Activated CD8-positive, alpha-beta memory T cell treated with anti-CD3 and anti-CD28 coated beads, Interleukin-2, amount 10 ng/mL, durations not matched to agents 7 days and 5 days (primary cell): ENCODE data around the gene NSFL1C. TPM values are rescaled to one million over a fixed set of nuclear protein-coding genes. Genes with fewer than 3 reads are reported as not detected.
A peak's percentile ranks its signal among the peaks of the same experiment; 100 is the strongest.

Experiments
- ATAC-seq: fragments of 150-1000 bp; cut with Tn5 transposase; one replicate; pipeline ENCODE4 v1.10.0; 2021; ENCODE audit warnings: moderate library complexity
- CTCF ChIA-PET: fragments of 350-600 bp; sonication (Branson Sonifier 250); formaldehyde crosslinking; loops from one replicate; lab custom pipeline; 2021; ENCODE audit warnings: antibody characterized with exemption; lab: Charles Lee
- DNase-seq: peaks from one replicate; pipeline ENCODE4 v3.0.0-alpha.2; 2020
- H3K27ac Mint-ChIP-seq: one replicate; pipeline ENCODE4 v1.8.0; 2021; ENCODE audit warnings: mild to moderate bottlenecking, mixed read lengths
- H3K27me3 Mint-ChIP-seq: one replicate; pipeline ENCODE4 v1.8.0; 2021; ENCODE audit warnings: mixed read lengths
- H3K36me3 Mint-ChIP-seq: one replicate; pipeline ENCODE4 v1.8.0; 2021; ENCODE audit warnings: mild to moderate bottlenecking, mixed read lengths
- H3K4me1 Mint-ChIP-seq: one replicate; pipeline ENCODE4 v1.8.0; 2021; ENCODE audit warnings: mixed read lengths
- H3K4me3 Mint-ChIP-seq: one replicate; pipeline ENCODE4 v1.8.0; 2021; ENCODE audit warnings: mild to moderate bottlenecking, moderate library complexity, mixed read lengths
- H3K9me3 Mint-ChIP-seq: one replicate; pipeline ENCODE4 v1.8.0; 2022; ENCODE audit warnings: low read depth, mixed read lengths
- total RNA-seq, 2 experiments: library from RNA; stranded (reverse); gene quantifications; one replicate each; pipeline ENCODE4 v1.2.3, GENCODE V29; 2021

NSFL1C gene
- total RNA-seq, 2 experiments from 2014 or later, result 55.6 to 65.0 TPM

DNA sequence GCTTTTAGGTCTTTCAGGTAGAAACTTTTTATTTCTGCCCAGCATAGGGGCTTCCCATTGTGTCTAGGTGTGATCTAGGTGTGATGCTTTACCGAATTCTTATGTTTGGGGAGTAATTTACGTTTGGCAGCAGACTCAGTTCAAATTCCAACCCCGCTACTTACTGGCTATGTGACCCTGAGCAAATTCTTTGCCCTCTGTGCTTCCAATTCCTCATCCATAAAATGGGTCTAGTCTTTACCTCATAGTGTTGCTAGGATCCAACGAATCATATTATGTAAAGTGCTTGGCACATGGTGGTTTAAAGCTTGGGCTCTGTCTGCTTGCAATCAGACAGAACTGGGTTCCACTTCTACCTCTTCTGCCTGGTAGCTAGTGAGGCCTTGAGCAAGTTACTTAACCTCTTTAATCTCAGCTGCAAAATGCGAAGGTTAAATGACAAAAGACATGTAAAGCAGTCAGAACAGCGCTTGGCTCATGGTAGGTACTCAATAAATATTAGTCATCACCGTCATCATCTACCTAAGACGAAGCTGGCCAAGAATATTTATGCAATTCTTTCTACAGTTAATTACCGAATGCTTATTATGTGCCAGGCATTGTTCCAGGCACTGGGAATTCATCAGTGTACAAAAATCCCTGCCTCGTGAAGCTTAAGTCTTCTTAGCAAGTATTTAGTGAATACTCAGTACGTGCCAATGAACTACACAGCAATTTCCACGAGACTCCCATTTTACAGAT is 1.0 kb downstream of the NSFL1C start:
- H3K4me1 Mint-ChIP-seq, result peaks cover 39% of the 10 kb centered on the region
- DNase-seq (peak; percentile 38), ATAC-seq (no peak)
- H3K27me3 Mint-ChIP-seq, result peaks cover 11% of the 10 kb centered on the region
- CTCF ChIA-PET, result interaction anchor here (1.5 to 5.2 kb wide), 9 partner anchors 15 to 311 kb away, joined by 3 to 24 read pairs (median 13); partner anchors contain the start of gene FKBP1A
- H3K4me3 Mint-ChIP-seq, result peak overlapping the region; percentile 79
- H3K27ac Mint-ChIP-seq, result peak overlapping the region; percentile 78
- H3K9me3 Mint-ChIP-seq, result no peaks in the 10 kb centered on the region
- peaks cover 8% of the 10 kb centered on the region for H3K36me3 Mint-ChIP-seq

DNA sequence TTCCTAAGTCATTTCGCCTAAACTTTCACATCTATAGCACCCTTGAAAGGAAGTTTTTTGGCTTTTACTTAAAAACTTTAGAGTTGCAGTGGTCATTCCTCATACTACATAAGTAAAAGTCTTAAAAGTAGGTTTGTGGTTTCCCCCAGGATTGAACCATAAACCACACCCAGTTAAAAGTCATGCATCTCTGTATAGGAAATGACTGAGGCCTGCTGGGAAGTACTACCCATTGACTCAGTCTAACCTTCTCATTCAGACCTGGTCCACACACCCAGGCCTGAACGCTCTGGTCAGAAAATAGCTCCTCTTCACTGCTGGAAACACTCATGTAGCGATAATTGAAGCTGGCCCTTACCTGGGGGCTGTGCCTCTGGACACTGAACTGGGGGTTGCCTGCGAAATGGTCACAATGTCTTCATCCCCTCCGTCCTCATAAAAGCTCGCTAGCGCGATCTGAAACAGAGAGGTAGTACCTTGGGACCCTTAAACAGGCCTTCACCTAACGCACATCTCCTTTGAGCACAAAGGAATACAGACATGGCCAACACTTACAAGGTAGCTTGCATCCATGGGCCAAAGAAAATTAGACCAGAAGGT is 2.6 kb downstream of the NSFL1C start:
- DNase-seq, result peak; percentile 41
- Mint-ChIP-seq H3K4me1 (peaks cover 39% of the 10 kb centered on the region), H3K4me3 (no peak overlapping the region), H3K36me3 (peaks cover 17% of the 10 kb centered on the region), H3K27ac (no peak overlapping the region), H3K27me3 (peaks cover 11% of the 10 kb centered on the region), H3K9me3 (no peaks in the 10 kb centered on the region)
- CTCF ChIA-PET, result interaction anchor here (0.8 to 1.1 kb wide), 2 partner anchors 27 to 39 kb away, joined by 3 to 6 read pairs; no protein-coding TSS in a partner anchor
- no peak for ATAC-seq

DNA sequence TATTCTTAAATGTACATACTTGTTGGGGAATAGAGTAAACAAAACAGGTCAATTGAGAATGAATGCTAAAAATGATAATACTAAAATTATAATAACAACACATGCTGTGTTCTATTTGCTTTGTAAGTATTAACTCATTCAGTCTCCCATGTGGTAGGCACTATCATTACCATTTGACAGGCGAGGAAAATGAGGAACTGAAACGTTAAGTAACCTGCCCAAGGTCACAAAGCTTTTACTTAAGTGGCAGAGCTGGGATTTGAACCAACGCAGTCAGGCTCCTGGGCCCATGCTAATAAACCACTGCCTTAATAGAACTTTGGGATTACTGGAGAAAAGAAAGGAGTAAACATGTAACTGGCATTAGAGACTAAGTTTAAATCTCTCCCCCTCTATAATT is 3.8 kb downstream of the NSFL1C start:
- CTCF ChIA-PET, result interaction anchor here (1.5 kb wide), 1 partner anchor 26 kb away, joined by 3 read pairs; no protein-coding TSS in a partner anchor
- ATAC-seq, result no peak
- peaks cover 4% of the 10 kb centered on the region for H3K27me3 Mint-ChIP-seq
- peaks cover 22% of the 10 kb centered on the region for H3K36me3 Mint-ChIP-seq
- peaks cover 39% of the 10 kb centered on the region for H3K4me1 Mint-ChIP-seq
- H3K27ac Mint-ChIP-seq, result no peak overlapping the region
- H3K4me3 Mint-ChIP-seq, result no peak overlapping the region
- H3K9me3 Mint-ChIP-seq, result no peaks in the 10 kb centered on the region
- DNase-seq, result no peak

DNA sequence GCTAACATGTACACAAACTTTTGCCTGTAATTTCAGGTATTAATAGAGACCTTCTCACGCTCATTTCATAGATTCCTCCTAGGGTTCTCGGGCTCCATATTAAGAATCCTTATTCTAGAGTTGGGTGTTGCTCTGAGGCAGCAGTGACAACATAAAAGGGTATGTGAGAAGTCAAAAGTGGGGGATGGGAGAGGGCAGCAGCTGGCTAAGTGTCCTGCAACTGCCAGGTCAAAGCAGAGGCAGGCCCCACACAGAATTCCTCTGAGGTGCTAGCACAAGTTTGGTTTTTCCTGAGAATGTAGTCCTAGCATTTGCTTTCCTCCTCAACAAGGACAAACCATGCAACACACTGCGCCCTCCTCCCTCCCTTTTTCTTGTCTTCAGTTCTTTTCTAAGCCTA is 4.6 kb downstream of the NSFL1C start:
- Mint-ChIP-seq H3K4me3 (no peak overlapping the region), H3K4me1 (peaks cover 32% of the 10 kb centered on the region), H3K9me3 (no peaks in the 10 kb centered on the region), H3K27me3 (no peaks in the 10 kb centered on the region), H3K36me3 (peaks cover 26% of the 10 kb centered on the region), H3K27ac (no peak overlapping the region)
- DNase-seq (no peak), ATAC-seq (no peak)
- CTCF ChIA-PET, result interaction anchor here (1.5 kb wide), 1 partner anchor 25 kb away, joined by 3 read pairs; no protein-coding TSS in a partner anchor

DNA sequence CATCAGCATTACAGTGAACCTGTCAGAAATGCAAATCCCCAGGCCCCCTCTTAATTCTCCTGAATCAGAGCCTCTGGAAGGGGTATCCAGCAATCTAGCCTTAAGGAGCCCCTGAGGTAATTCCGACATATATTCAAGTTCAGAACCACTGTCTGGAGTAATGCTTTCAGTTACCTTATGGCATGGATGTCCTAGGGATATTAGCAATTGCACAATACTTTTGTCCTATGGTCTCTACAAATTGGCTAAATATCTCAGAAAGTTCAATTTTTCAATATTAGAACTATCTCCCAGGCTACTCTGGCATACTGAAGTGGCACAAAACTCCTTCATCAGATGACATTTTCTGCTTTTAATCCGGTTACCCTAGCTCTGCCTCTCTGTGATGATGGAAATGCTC is 6.4 kb downstream of the NSFL1C start:
- H3K4me1 Mint-ChIP-seq, result peaks cover 23% of the 10 kb centered on the region
- DNase-seq (no peak), ATAC-seq (no peak)
- peaks cover 26% of the 10 kb centered on the region for H3K36me3 Mint-ChIP-seq
- H3K9me3 Mint-ChIP-seq, result no peaks in the 10 kb centered on the region
- CTCF ChIA-PET, result interaction anchor here (0.7 kb wide), 1 partner anchor 156 kb away, joined by 4 read pairs; no protein-coding TSS in a partner anchor
- no peak overlapping the region for H3K4me3 Mint-ChIP-seq
- no peak overlapping the region for H3K27ac Mint-ChIP-seq
- H3K27me3 Mint-ChIP-seq, result no peaks in the 10 kb centered on the region

DNA sequence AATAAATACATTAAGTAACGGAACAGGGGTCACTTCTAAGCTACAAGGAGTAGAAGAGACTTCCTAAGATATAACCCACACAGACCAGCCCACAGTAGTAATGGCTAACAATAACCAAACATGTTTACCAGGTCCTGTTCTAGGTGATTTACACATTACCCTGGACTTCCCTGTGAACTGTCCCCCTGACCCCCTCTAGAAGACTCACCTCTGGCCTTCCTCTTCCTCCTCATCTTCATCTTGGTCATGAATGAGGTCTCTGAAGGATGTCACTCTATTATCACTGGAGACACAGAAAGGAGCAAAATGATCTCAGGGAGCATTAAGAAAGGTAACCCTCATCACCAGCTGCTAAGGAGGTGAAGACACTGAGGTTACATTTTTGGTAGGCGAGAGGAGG is 8.7 kb downstream of the NSFL1C start:
- no peak overlapping the region for H3K27ac Mint-ChIP-seq
- DNase-seq (no peak), ATAC-seq (no peak)
- CTCF ChIA-PET, result interaction anchor here (0.9 to 1.4 kb wide), 2 partner anchors 9 to 349 kb away, joined by 3 read pairs; partner anchors contain the start of gene NSFL1C
- H3K4me3 Mint-ChIP-seq, result no peak overlapping the region
- H3K27me3 Mint-ChIP-seq, result no peaks in the 10 kb centered on the region
- no peaks in the 10 kb centered on the region for H3K4me1 Mint-ChIP-seq
- peaks cover 38% of the 10 kb centered on the region for H3K36me3 Mint-ChIP-seq
- H3K9me3 Mint-ChIP-seq, result no peaks in the 10 kb centered on the region

DNA sequence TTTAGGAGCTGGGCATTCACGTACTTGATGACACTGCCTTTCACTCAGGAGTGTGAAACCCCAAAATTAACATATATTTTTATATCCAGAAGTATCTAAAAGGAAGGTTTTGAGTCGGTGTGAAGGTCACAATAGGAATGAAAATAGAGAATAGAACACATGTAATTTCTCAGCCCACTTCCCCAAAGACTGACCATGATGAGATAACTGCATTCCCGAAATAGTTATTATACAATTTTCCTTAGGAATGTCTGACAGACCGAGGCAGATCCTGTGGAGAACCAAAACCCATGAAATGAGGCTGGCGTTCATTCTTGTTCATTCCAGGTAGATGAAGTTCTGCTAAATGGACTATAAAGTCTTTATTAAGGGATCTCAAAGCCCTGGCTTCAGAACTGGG is 10.3 kb downstream of the NSFL1C start:
- CTCF ChIA-PET, result interaction anchor here (1.2 to 1.3 kb wide), 2 partner anchors 13 to 321 kb away, joined by 4 read pairs; no protein-coding TSS in a partner anchor
- no peaks in the 10 kb centered on the region for H3K27me3 Mint-ChIP-seq

DNA sequence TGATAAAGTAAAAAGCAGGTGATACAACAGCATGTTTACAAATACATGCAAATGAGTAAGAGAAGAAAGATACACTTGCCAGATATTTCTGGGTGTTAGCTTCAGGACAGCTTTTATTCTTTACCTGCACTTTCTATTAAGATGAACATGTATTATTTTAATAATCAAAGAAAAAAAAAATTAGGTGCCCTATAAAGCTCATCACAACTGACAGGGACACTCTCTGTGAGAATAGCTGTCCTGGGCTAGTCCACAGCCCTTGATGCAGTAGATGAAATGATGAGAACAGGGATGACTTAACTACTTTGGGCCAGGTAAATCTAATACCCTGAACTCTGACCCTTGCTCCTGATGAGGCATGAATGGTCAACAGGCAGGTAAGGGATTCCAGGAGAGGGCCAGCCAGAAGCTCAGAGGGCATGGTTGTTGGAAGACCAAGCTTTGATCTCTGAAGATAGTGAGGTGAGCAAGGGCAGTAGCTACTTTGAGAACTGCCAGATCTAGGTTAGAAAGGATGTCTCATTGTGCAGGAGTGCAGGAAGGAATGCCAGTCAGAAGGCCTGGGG is 15.6 kb downstream of the NSFL1C start:
- H3K27me3 Mint-ChIP-seq, result no peaks in the 10 kb centered on the region
- peaks cover 50% of the 10 kb centered on the region for H3K36me3 Mint-ChIP-seq
- H3K9me3 Mint-ChIP-seq, result no peaks in the 10 kb centered on the region
- DNase-seq, result peak; percentile 27
- CTCF ChIA-PET, result interaction anchor here (1.1 to 2.5 kb wide), 5 partner anchors 15 to 253 kb away, joined by 3 to 13 read pairs (median 3); partner anchors contain the start of gene NSFL1C
- ATAC-seq, result no peak
- no peak overlapping the region for H3K27ac Mint-ChIP-seq
- H3K4me1 Mint-ChIP-seq, result no peaks in the 10 kb centered on the region
- H3K4me3 Mint-ChIP-seq, result no peak overlapping the region

More for the DNA sequence above, 10.3 kb downstream of the NSFL1C start:
- no peak overlapping the region for H3K4me3 Mint-ChIP-seq
- peaks cover 47% of the 10 kb centered on the region for H3K36me3 Mint-ChIP-seq
- ATAC-seq, result no peak
- DNase-seq, result no peak
- no peak overlapping the region for H3K27ac Mint-ChIP-seq
- H3K9me3 Mint-ChIP-seq, result no peaks in the 10 kb centered on the region
- no peaks in the 10 kb centered on the region for H3K4me1 Mint-ChIP-seq

DNA sequence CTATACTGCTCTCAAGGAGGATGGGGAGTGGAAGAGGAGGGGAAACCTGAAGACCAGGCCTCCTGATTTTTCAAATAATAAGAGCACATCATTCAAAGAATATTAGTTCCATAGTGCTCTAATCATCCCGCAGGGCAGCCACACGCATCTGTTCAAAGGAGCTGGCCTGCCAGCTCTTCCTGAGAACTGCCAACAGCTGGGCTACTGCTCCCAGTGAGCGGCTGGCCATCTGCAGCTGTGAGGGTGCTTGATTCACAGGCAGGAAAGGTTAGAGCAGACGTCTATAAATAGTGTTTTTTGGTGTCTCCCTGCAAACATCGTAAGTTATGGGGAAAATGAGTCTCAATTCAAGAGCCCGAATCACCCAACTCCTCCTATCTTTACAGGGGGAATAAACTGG is 17.3 kb downstream of the NSFL1C start:
- H3K36me3 Mint-ChIP-seq, result peaks cover 49% of the 10 kb centered on the region

DNA sequence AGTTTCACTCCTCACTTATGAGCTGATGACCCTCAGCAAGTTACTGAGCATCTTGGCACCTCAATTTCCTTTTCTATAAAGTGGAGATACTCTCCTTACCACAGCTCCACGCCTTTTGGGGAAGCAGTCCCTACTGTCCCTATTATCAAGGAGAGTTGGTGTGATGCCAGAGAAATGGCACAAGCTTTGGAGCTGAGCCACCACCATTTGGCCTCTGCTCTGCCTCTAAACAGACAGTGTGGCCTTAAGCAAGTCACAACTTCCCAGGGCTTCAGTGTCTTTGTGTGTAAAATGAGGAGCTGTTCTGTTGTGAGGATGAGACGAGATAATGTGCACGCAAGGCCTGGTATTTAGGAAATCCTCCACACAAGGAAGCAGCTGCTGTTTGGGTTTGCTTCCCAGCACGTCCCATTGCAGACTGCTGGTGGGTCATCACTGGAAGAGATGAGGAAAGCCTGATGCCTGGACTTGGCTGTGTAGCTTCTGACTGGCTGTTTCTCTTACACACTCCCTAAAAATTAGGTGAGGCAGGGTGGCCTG is 18.5 kb downstream of the NSFL1C start:
- DNase-seq (no peak), ATAC-seq (no peak)
- H3K27ac Mint-ChIP-seq, result no peak overlapping the region
- no peaks in the 10 kb centered on the region for H3K9me3 Mint-ChIP-seq
- H3K27me3 Mint-ChIP-seq, result no peaks in the 10 kb centered on the region
- H3K4me3 Mint-ChIP-seq, result no peak overlapping the region
- H3K36me3 Mint-ChIP-seq, result peaks cover 44% of the 10 kb centered on the region
- CTCF ChIA-PET, result interaction anchor here (1.1 to 3.0 kb wide), 4 partner anchors 10 to 147 kb away, joined by 3 to 12 read pairs (median 6); no protein-coding TSS in a partner anchor
- H3K4me1 Mint-ChIP-seq, result no peaks in the 10 kb centered on the region

More for the DNA sequence above, 17.3 kb downstream of the NSFL1C start:
- Mint-ChIP-seq H3K9me3 (no peaks in the 10 kb centered on the region), H3K27ac (no peak overlapping the region), H3K4me1 (no peaks in the 10 kb centered on the region), H3K27me3 (no peaks in the 10 kb centered on the region), H3K4me3 (no peak overlapping the region)
- DNase-seq, result no peak
- CTCF ChIA-PET, result interaction anchor here (1.2 to 3.0 kb wide), 5 partner anchors 11 to 149 kb away, joined by 3 to 13 read pairs (median 7); partner anchors contain the start of gene NSFL1C
- ATAC-seq, result no peak

DNA sequence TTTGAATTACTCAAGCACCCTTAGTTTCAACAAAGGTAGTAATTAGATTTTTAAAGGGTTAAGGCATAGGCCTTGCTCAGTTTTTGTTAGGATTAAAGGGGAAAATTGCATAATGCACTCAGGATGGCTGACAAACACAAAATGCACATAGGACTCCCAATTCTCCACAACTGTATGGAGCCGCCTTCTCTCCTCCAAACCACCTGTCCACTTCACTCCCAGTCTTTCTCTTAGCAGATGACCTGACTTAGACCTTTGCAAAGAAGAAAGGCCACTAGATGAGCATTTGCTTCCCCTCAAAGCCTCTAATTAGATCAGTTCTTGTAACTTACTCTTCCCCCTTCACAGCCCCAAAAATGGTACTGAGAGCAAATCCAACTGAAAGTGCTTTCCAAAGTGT is 20.1 kb downstream of the NSFL1C start:
- Mint-ChIP-seq H3K4me3 (no peak overlapping the region), H3K4me1 (no peaks in the 10 kb centered on the region), H3K27ac (no peak overlapping the region), H3K27me3 (no peaks in the 10 kb centered on the region), H3K36me3 (peaks cover 34% of the 10 kb centered on the region), H3K9me3 (no peaks in the 10 kb centered on the region)
- ATAC-seq (no peak), DNase-seq (no peak)
- CTCF ChIA-PET, result interaction anchor here (1.3 kb wide), 1 partner anchor 9 kb away, joined by 4 read pairs; no protein-coding TSS in a partner anchor

DNA sequence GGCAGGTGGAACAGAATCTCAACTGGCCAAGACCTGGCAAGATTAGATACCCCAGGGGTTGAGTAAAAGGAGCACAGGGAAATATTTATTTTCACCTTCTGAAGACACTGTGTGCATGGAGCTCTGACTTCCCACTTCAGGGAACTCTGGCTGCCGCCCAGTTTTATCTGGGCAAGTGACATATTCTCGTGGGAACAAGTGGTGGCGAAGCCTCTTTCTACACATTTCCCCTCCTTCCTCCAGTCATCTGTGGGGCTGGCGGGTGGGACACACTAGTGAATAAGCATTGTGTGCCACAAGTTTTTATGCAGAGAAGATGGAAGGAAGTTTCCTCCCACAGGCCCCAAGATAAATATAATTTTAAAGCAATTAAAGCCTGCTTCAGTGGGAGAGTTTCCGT is 23.6 kb downstream of the NSFL1C start:
- ATAC-seq, result no peak
- Mint-ChIP-seq H3K9me3 (no peaks in the 10 kb centered on the region), H3K4me1 (no peaks in the 10 kb centered on the region), H3K36me3 (peaks cover 22% of the 10 kb centered on the region), H3K4me3 (no peak overlapping the region), H3K27ac (no peak overlapping the region), H3K27me3 (no peaks in the 10 kb centered on the region)
- no peak for DNase-seq
- CTCF ChIA-PET, result no interaction called here

DNA sequence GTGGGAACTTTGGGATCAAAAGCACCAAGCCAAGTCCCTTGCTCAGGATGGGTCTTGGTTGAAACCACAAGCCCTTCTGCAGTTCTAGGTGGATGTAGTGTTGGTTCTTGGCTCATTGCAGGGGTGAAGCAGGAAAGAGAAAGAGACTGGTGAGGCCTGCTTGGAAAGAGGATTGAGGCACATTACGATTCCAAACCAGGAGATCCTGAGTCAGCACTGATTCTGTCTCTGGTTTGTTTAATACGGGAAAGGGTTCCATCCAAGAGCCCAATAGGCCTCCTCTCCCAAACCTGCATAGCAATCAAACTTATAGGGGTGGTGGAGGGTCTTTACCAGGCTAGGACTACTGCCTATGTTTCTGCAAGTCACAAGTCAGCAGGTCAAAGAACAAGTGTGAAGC is 24.3 kb downstream of the NSFL1C start:
- Mint-ChIP-seq H3K4me3 (no peak overlapping the region), H3K4me1 (peaks cover 1% of the 10 kb centered on the region), H3K36me3 (peaks cover 17% of the 10 kb centered on the region), H3K9me3 (no peaks in the 10 kb centered on the region), H3K27ac (no peak overlapping the region), H3K27me3 (peaks cover 2% of the 10 kb centered on the region)
- no peak for DNase-seq
- no peak for ATAC-seq
- CTCF ChIA-PET, result no interaction called here
